Spleen (tissue), 11 donors: Measurements from ENCODE around the gene POU2F3. TPM values are rescaled to one million over a fixed set of nuclear protein-coding genes. Genes with fewer than 3 reads are reported as not detected.

Experiments
- DNase-seq: peaks from one replicate; pipeline ENCODE4 v3.0.0-alpha.2; 2020
- H3K27ac ChIP-seq, 8 donors: fragments of 200-600 bp; sonication (generic) in 7 of 8; 1 replicate in 4 of 8; 2 replicates in 4 of 8; pipeline versions ENCODE4 v1.5.0 to v1.8.0; 2016 to 2021; ENCODE audit warnings: inconsistent platforms in 4 of 8, mild to moderate bottlenecking in 4 of 8, moderate library complexity in 1 of 8
- H3K27me3 ChIP-seq, 7 donors: fragments of 200-600 bp; sonication (generic) in 6 of 7; replicated peaks in 1 of 7; 1 replicate in 4 of 7; 2 replicates in 3 of 7; pipeline versions ENCODE4 v1.5.0 to v1.8.0; 2016 to 2021; ENCODE audit warnings: inconsistent platforms in 3 of 7, mild to moderate bottlenecking in 1 of 7
- H3K36me3 ChIP-seq, 6 donors: fragments of 200-600 bp; sonication (generic) in 5 of 6; 1 replicate in 4 of 6; 2 replicates in 2 of 6; pipeline versions ENCODE4 v1.5.0 to v1.8.0; 2016 to 2021; ENCODE audit warnings: inconsistent platforms in 2 of 6
- H3K4me1 ChIP-seq, 6 donors: fragments of 200-600 bp; sonication (generic) in 5 of 6; 1 replicate in 3 of 6; 2 replicates in 3 of 6; pipeline versions ENCODE4 v1.5.0 to v1.8.0; 2016 to 2021; ENCODE audit warnings: inconsistent platforms in 3 of 6
- H3K4me3 ChIP-seq, 8 donors: fragments of 200-600 bp; sonication (generic) in 7 of 8; 1 replicate in 4 of 8; 2 replicates in 4 of 8; pipeline versions ENCODE4 v1.5.0 to v1.8.0; 2016 to 2021; ENCODE audit warnings: inconsistent platforms in 4 of 8, mild to moderate bottlenecking in 4 of 8, moderate library complexity in 2 of 8
- H3K9me3 ChIP-seq, 8 donors: fragments of 200-600 bp; sonication (generic) in 7 of 8; 1 replicate in 4 of 8; 2 replicates in 4 of 8; pipeline versions ENCODE4 v1.5.0 to v1.8.0; 2016 to 2021; ENCODE audit warnings: inconsistent platforms in 4 of 8
- CTCF ChIP-seq, 11 experiments: fragments of 200-600 bp in 7 of 11; fragments of 450-650 bp in 4 of 11; sonication (generic) in 4 of 11; IDR thresholded peaks in 8 of 11; conservative IDR thresholded peaks in 3 of 11; 1 replicate in 7 of 11; 2 replicates in 4 of 11; pipeline versions ENCODE4 v1.4.0 to v1.8.0; 2016 to 2021; ENCODE audit warnings: antibody characterized with exemption in 11 of 11, inconsistent platforms in 4 of 11, mild to moderate bottlenecking in 1 of 11
- POLR2A ChIP-seq, 3 donors: fragments of 450-650 bp; IDR thresholded peaks; one replicate each; pipeline ENCODE4 v1.5.1; 2017; ENCODE audit warnings: antibody characterized with exemption in 3 of 3, mild to moderate bottlenecking in 1 of 3
- POLR2AphosphoS5 ChIP-seq, 3 donors: sonication (generic); formaldehyde crosslinking; IDR thresholded peaks; one replicate each; pipeline ENCODE4 v1.5.1; 2017; ENCODE audit warnings: antibody characterized with exemption in 3 of 3
- WGBS, 5 donors: extraction: QIAGEN DNeasy Blood & Tissue Kit in 3 of 5; methylation state at CpG; one replicate each; pipeline versions ENCODE4 v1.1.5 to v1.1.7; 2013 to 2018; 5-methylcytosine and 5-hydroxymethylcytosine counted together
- intact Hi-C: fragments of 100-400 bp; cut with DNase I; formaldehyde crosslinking; loops from one replicate; pipeline ENCODE4 v1.15.0; 2023; ENCODE audit warnings: low total_unique reads
- polyA plus RNA-seq, 3 donors: library from polyadenylated mRNA; stranded (reverse); fragments of 200-250 nt; gene quantifications; one replicate each; pipeline ENCODE4 v1.2.1, GENCODE V29; 2013
- total RNA-seq, 7 donors: library from RNA; depleted of rRNA in 3 of 7; stranded (reverse); fragments of >200 nt in 3 of 7; fragmentation: NEBNext Ultra II Directional in 4 of 7; extraction: Animal tissue kit (Norgen Biotek cat#: 25700) in 4 of 7; gene quantifications; one replicate each; pipeline versions ENCODE4 v1.1.0 to v1.2.1, GENCODE V29; 2016 to 2021
- donor health status: healthy with polysubstance abuse.
- donor health status: DM: no; HTN: no; CAD: no; lungs with moderate emphysema.
- donor health status: DM: no; HTN: no; CAD: no.
- donor health status: Bipolar disorder and iron deficiency.
- donor health status: healthy.
- donor health status: DM: no; HTN: no; CAD: no.
- donor health status: DM: yes; HTN: yes; CAD: no.

The POU2F3 gene
- total and polyA plus RNA-seq, 10 donors: 0.04 to 0.27 (median 0.19) TPM; not detected in 4

DNA sequence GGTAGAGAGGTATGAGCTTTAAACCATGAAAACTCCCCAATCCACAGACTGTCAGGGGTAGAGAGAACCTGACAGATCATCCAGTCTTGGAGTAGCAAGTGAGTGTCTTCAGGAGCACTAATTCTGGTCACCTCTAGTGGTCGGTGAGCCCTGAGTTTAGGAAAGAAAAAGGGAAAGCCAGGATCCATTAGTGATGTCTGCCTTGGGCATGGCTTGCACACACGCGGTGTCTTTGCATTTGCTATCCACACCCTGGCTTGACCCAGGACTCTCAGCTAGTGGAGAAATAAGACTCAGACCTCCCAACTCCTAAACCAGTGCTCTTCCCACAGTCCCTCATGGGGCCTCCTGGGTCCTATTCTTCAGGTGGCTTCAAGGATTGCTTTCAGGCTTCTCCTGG is 19.3 kb downstream of the POU2F3 start:
- no peak for DNase-seq
- H3K27ac ChIP-seq: no peak overlapping the region
- H3K9me3 ChIP-seq: no peaks in the 10 kb centered on the region
- peaks cover 0 to 8% (median 0%) of the 10 kb centered on the region in 6 donors for H3K4me1 ChIP-seq
- no peaks in the 10 kb centered on the region for H3K36me3 ChIP-seq
- peaks cover 0 to 65% (median 27%) of the 10 kb centered on the region in 7 donors for H3K27me3 ChIP-seq
- H3K4me3 ChIP-seq: no peak overlapping the region
- intact Hi-C loops: no loop called here
- TF ChIP-seq POLR2A (IDR thresholded peaks at IDR 0.05) (no peak), POLR2AphosphoS5 (IDR thresholded peaks at IDR 0.05) (no peak), CTCF (IDR thresholded peaks at IDR 0.05 in 8 of 11, conservative IDR thresholded peaks at IDR 0.05 in 3 of 11) (no peak)
- WGBS, 5 donors: 81 to 95% (median 93%) methylated on average over 3 of the region's 3 CpGs

DNA sequence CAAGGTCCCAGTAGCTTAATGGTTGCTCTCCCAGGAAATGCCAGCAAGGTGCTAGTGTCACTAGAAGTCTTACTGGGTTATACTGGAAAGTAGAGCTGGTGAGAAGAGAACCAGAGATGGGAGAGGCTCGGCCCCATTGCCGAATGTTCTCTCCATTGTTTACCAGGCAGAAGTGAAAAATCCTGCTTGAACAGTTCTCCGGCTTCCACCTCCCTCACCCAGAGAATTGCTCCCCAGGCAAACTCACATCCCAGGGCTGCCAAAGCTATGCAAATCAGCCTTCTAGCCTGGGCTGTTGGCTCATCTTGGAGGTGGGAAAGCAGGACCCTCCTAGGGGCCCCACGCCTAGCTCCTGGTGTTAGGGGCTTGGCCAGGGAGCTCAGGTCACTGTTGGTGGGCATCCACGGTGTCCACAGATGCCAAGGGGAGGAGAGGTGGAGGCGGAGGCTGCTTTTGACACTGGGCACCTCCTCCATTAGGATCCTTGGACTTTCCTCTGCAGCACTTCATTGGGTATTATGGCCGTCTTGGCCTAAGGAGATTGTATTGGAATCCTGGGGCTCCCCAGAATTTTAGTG is 20.1 kb downstream of the POU2F3 start:
- H3K9me3 ChIP-seq: no peaks in the 10 kb centered on the region
- intact Hi-C loops: no loop called here
- peak; percentile 52 for DNase-seq
- H3K4me1 ChIP-seq: peaks cover 0 to 7% (median 0%) of the 10 kb centered on the region in 6 donors
- no peaks in the 10 kb centered on the region for H3K36me3 ChIP-seq
- 76 to 85% (median 80%) methylated on average over 7 of the region's 7 CpGs for WGBS, 5 donors
- no peak overlapping the region for H3K27ac ChIP-seq
- H3K27me3 ChIP-seq: peaks cover 0 to 65% (median 24%) of the 10 kb centered on the region in 7 donors
- no peak for TF ChIP-seq POLR2A (IDR thresholded peaks at IDR 0.05)
- TF ChIP-seq CTCF (IDR thresholded peaks at IDR 0.05 in 8 of 11, conservative IDR thresholded peaks at IDR 0.05 in 3 of 11): no peak
- no peak for TF ChIP-seq POLR2AphosphoS5 (IDR thresholded peaks at IDR 0.05)
- no peak overlapping the region for H3K4me3 ChIP-seq

DNA sequence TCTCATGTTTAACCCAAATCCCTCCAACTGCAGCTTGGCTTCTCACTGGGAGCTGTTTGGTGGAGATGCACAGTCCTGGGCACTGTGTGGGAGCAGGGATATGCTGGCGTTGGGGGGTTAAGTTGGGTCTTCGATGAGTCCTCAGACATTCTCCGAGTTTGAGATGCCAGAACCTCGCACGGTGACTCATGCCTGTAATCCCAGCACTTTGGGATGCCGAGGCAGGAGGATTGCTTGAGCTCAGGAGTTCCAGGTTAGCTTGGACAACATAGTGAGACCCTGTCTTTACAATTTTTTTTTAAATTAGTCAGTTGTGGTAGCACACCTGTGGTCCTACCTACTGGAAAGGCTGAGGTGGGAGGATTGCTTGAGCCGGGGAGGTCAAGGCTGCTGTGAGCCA is 20.7 kb downstream of the POU2F3 start:
- DNase-seq: peak; percentile 23
- Histone ChIP-seq H3K4me1 (peaks cover 0 to 2% (median 0%) of the 10 kb centered on the region in 6 donors), H3K27me3 (peaks cover 0 to 64% (median 19%) of the 10 kb centered on the region in 7 donors), H3K36me3 (no peaks in the 10 kb centered on the region), H3K27ac (no peak overlapping the region), H3K4me3 (no peak overlapping the region), H3K9me3 (no peaks in the 10 kb centered on the region)
- intact Hi-C loops: no loop called here
- WGBS, 5 donors: 80 to 91% (median 89%) methylated on average over 7 of the region's 7 CpGs
- TF ChIP-seq CTCF (IDR thresholded peaks at IDR 0.05 in 8 of 11, conservative IDR thresholded peaks at IDR 0.05 in 3 of 11) (no peak), POLR2A (IDR thresholded peaks at IDR 0.05) (no peak), POLR2AphosphoS5 (IDR thresholded peaks at IDR 0.05) (no peak)

- peak; percentile 5 for DNase-seq
- TF ChIP-seq POLR2A (IDR thresholded peaks at IDR 0.05): no peak
- TF ChIP-seq POLR2AphosphoS5 (IDR thresholded peaks at IDR 0.05): no peak
- no peak for TF ChIP-seq CTCF (IDR thresholded peaks at IDR 0.05 in 8 of 11, conservative IDR thresholded peaks at IDR 0.05 in 3 of 11)
- intact Hi-C loops: no loop called here
Observed at GRCh38 chr11:120261321-120261720, 21.4 kb downstream of the POU2F3 start.

More at GRCh38 chr11:120261321-120261720, 21.4 kb downstream of the POU2F3 start:
- Histone ChIP-seq H3K4me3 (no peak overlapping the region), H3K36me3 (no peaks in the 10 kb centered on the region), H3K4me1 (no peaks in the 10 kb centered on the region), H3K27ac (no peak overlapping the region), H3K9me3 (no peaks in the 10 kb centered on the region), H3K27me3 (peaks cover 0 to 60% (median 12%) of the 10 kb centered on the region in 7 donors)
